SH-SY5Y (cell line): ENCODE measurements around the gene ZNF22.

ENCODE experiments used
- GATA2 ChIP-seq: IDR thresholded peaks from 2 replicates; pipeline ENCODE4 v1.6.1; 2011; ENCODE audit warnings: mild to moderate bottlenecking, low read depth, low read length
- GATA3 ChIP-seq: IDR thresholded peaks from 2 replicates; pipeline ENCODE4 v1.6.1; 2011; ENCODE audit warnings: low read depth, mild to moderate bottlenecking, low read length, moderate library complexity

DNA sequence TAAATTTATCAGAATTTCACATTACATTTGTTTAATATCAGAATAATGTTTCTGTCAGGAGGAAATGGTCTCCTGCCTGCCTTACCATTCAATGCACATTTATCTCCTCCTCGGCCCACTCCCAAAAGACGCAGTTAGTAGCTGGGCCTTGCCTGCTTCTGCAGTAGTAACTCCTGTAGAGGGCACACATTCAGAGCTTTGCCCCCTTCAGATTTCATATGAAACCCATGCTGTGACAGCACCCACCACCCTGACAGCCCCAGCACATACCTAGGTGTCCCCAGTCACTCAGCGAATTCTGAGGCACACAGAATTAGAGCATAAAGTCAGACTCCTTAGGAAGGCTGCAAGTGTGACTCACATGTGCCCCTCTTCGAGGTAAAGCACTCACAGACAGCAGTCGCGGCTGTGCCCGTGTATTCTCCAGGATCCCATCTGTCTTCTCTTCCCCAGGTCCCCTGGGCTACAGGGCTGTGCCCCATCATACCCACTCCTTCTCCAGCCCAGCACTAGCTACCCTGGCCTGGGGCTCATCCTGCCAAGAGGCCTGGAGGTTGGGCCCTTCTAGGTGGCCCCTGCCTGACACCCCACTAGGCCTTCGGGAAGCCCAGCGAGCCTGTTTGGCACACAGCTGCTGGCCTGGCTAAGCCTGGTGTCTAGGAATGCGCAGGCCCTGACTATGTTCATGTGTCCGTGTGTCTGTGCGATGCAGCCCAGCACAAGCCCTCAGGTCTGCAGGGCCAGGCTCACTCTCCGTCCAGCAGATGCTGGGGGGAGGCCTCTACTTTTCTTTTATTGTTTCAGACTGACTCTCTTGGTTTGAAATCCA, 17.4 kb upstream of the ZNF22 start:
- TF ChIP-seq GATA2 = no peak
- TF ChIP-seq GATA3 = no peak
